Mucosa of stomach (tissue), 1 donor: ENCODE results near the gene DGKQ.
"Not testable (repeated sequence)": the region's sequence is repeated elsewhere in the genome, so short reads cannot be mapped to it uniquely, and the experiment has no call there.

Experiments
- H3K27me3 ChIP-seq: one replicate; pipeline ENCODE4 v1.7.0; 2013; ENCODE audit warnings: mild to moderate bottlenecking, low read length; ENCODE audit not compliant: control insufficient read depth, insufficient read depth
- H3K36me3 ChIP-seq: one replicate; pipeline ENCODE4 v1.7.0; 2013; ENCODE audit warnings: low read length; ENCODE audit not compliant: control insufficient read depth, insufficient read depth
- H3K4me1 ChIP-seq: one replicate; pipeline ENCODE4 v1.7.0; 2013; ENCODE audit warnings: mild to moderate bottlenecking, low read length; ENCODE audit not compliant: control insufficient read depth, insufficient read depth
- H3K4me3 ChIP-seq: one replicate; pipeline ENCODE4 v1.7.0; 2013; ENCODE audit warnings: low read length
- H3K9ac ChIP-seq: one replicate; pipeline ENCODE4 v1.7.0; 2013; ENCODE audit warnings: mild to moderate bottlenecking, low read length, moderate library complexity
- H3K9me3 ChIP-seq: one replicate; pipeline ENCODE4 v1.7.0; 2013; ENCODE audit warnings: mild to moderate bottlenecking, low read length, moderate library complexity; ENCODE audit not compliant: control insufficient read depth
- donor health status: Pancreatic carcinoma.

The DGKQ gene

DNA sequence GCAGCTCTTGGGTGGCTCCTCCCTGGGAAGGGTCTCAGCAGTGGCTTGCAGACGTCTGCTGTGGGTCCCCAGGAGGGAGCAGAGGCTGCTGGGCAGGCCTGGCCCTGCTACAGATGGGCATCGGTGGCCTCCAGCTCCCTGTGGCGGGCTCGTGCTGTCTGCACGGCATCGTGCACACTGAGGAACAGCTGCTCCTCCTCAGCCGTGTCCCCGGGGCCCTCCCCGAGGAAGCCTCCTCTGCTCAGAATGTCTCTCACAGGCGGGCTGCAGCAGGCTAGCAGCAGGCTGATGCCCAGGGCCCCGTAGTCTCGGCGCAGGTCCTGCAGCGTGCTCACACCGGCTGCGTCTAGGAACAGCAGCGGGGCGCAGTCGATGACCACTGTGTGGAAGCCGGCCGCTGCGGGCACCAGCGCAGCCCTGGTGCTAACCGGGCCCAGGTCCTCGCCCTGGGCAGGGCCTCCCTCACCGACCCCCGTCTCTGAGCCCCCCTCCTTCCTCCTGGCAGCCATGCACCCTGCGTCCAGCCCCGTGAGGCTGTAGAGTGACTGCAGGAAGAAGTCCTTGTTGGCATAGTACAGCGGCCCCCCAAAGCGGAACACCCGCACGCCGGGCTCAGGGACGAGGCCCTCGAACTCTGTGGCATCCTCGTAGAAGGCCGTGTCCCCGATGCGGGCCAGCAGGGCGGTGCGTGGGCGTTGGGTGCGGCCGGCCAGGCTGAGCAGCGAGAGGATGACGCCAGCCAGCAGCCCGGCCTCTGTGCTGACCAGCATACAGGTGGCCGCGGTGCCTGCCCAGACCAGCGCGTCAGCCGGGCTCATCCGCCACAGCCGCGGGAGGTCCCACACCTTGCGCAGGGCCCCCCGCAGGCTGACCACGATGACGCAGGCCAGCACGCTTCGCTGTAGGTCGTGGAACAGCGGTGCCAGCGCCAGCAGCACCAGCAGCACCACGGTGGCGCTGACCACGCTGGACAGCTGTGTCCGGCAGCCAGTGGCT is 15.7 kb upstream of the DGKQ start:
- Histone ChIP-seq H3K4me1 (peaks cover 47% of the 10 kb centered on the region), H3K36me3 (no peaks in the 10 kb centered on the region), H3K9me3 (no peaks in the 10 kb centered on the region), H3K27me3 (no peaks in the 10 kb centered on the region), H3K4me3 (no peak overlapping the region), H3K9ac (no peak overlapping the region)

DNA sequence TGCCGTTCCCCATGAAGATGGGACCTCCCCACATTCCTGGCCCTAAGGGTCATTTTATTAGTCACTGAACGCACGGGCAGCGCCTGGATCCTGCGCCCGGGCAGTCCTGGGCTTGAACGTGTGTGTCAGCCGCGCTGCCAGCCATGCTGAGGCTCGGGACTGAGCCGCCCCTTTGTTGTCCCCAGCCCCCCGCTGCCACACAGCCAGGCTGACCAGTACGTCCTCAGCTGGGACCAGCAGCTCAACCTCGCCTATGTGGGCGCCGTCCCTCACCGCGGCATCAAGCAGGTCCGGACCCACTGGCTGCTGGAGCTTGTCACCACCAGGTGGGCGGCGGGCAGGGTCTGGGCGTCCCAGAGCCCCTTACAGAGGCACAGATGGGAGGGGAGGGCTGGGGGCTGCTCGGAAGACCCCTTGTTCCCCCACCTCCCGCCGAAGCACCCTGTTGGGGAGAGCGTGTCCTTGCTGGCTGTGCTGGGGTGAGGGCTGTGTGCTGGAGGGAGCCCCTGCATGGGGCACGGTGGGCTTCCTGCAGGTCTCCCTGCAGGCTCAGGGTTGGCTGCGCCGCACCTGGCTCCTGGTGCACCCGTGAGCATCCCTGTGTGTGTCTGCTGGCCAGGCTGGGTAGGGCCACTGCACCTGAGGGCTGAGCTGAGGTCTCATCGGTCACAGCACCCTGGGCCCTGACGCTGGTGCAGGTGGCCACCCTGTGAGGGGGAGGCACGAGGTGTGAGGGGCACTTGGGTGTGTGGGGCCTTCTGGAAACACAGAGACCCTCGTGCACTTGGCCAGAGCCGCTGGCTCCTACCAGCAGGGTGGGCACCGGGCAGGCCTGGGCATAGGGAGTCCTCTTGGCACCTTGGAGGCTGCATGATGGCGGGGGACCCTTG is 14.5 kb upstream of the DGKQ start:
- Histone ChIP-seq H3K9me3 (no peaks in the 10 kb centered on the region), H3K4me1 (peaks cover 35% of the 10 kb centered on the region), H3K36me3 (no peaks in the 10 kb centered on the region), H3K4me3 (peak overlapping the region; percentile 23), H3K27me3 (no peaks in the 10 kb centered on the region), H3K9ac (peak overlapping the region; percentile 60)

DNA sequence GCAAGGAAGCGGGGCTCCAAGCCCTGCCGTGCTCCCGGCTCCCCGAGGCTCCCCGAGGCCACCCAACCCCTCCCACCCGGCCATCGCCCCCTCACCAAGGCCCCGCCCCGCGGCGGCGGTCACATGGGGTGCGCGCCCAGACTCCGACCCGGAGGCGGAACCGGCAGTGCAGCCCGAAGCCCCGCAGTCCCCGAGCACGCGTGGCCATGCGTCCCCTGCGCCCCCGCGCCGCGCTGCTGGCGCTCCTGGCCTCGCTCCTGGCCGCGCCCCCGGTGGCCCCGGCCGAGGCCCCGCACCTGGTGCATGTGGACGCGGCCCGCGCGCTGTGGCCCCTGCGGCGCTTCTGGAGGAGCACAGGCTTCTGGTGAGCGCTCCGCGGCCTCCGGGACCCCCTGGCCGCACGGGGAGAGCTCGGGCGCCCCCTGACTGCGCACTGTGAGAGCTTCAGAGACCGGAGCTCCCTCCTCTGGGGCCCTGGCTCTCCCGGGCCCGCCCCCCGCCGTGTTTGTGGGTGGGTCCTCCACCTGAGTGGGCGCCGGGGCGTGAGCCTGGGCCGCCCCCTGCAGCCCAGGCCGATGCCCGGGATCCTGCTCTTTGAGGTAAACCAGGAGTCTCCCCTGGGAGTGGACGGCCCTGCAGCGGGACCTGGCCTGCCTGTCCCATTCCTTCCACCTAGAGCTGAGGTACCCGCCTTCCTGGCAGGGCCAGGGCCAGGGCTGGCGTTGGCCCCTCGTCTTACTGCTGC is 13.7 kb upstream of the DGKQ start, which contains the start of gene IDUA:
Gene IDUA (plus strand): TSS at position 166 of the 745 bp plus-strand sequence. CDS start 41 bp downstream, at position 207.
- Histone ChIP-seq H3K9me3 (no peaks in the 10 kb centered on the region), H3K9ac (peak within 1 kb of the TSS; percentile 60), H3K4me1 (peaks cover 28% of the 10 kb centered on the region), H3K27me3 (no peaks in the 10 kb centered on the region), H3K36me3 (no peaks in the 10 kb centered on the region), H3K4me3 (peak within 1 kb of the TSS; percentile 23)

DNA sequence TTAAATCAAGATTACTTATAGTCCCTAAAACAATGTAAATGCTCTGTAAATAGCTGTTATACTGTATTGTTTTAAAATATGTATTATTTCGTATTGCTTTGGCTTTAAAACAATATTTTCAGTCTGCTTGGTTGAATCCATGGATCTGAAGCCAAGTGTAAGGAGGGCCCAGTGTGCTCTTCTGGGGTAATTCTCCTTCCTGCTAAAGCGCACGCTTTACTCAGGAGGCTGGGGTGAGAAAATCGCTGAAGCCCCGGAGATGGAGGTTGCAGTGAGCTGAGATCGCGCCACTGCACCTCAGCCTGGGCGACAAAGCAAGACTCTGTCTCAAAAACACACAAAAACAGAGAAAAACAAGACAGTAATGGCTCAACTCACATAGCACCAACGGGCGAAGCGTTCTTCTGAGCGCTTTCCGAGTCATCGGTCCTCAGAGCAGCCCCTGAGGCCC is 13.1 kb upstream of the DGKQ start:
- H3K27me3 ChIP-seq, result no peaks in the 10 kb centered on the region
- peaks cover 22% of the 10 kb centered on the region for H3K4me1 ChIP-seq
- peak overlapping the region; percentile 60 for H3K9ac ChIP-seq
- no peaks in the 10 kb centered on the region for H3K36me3 ChIP-seq
- H3K9me3 ChIP-seq, result no peaks in the 10 kb centered on the region
- peak overlapping the region; percentile 23 for H3K4me3 ChIP-seq

DNA sequence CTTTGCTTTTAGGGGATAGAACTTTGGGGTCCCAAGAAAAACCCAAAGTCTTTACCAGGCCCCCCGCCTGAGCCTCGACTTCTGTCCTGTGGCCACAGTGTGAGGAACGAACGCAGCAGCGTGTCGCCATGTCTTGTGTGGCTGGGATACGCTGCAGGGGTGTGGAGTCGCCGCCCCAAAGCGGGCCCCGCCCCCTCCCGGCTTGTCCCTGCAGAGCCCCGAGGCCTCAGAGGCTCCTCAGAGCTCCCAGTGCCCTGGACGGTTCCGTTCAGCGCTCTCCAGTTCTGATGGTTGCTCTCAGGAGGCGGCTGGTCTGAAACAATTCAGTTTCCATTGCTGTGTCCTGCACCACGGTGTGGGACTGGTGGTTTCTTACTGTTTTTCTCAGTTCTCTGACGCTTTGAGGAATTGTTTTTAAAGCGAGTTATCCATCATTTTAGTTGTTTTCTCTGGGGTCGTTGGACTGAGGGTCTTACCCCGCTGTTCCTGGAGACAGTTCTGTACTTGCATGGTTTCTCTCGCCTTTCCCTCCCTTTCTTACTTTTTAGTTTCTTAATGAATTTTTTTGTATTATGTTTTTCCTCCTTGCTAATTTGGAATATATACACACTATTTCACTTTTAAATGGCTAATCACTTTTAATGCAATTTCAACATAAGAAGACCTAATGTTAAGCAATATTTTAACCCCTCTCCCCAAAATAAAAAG is 11.9 kb upstream of the DGKQ start:
- Histone ChIP-seq H3K9me3 (no peaks in the 10 kb centered on the region), H3K36me3 (no peaks in the 10 kb centered on the region), H3K4me1 (peaks cover 19% of the 10 kb centered on the region), H3K9ac (peak overlapping the region; percentile 31), H3K4me3 (peak overlapping the region; percentile 60), H3K27me3 (no peaks in the 10 kb centered on the region)

DNA sequence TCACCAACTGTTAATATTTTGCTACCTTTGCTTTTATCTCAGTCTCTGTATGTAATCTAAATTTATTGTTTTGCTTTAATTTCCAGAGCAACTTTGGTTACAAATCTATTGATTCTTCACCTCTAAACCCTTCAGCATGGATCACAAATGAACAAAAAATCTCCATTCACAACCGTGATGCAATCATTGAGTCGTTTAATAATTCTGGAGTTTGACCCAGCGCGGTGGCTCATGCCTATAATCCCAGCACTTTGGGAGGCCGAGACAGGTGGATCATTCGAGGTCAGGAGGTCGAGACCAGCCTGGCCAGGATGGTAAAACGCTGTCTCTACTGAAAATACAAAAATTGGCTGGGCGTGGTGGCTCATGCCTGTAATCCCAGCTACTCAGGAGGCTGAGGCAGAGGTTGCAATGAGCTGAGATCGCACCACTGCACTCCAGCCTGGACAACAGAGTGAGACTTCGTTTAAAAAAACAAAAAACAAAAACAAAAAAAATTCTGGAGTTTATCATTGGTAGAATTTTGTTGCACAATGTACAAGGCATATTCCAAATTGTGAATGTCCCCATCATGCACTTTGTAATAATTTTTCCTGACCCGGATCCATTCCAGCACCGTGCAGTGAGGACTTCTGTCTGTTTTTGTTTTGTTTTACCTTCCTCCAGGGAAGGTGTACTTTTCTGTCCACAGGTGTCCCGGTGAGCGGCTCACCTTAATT is 11.1 kb upstream of the DGKQ start:
- Histone ChIP-seq H3K4me1 (peaks cover 19% of the 10 kb centered on the region), H3K4me3 (peak overlapping the region; percentile 60), H3K9me3 (no peaks in the 10 kb centered on the region), H3K36me3 (no peaks in the 10 kb centered on the region), H3K27me3 (no peaks in the 10 kb centered on the region), H3K9ac (peak overlapping the region; percentile 31)

DNA sequence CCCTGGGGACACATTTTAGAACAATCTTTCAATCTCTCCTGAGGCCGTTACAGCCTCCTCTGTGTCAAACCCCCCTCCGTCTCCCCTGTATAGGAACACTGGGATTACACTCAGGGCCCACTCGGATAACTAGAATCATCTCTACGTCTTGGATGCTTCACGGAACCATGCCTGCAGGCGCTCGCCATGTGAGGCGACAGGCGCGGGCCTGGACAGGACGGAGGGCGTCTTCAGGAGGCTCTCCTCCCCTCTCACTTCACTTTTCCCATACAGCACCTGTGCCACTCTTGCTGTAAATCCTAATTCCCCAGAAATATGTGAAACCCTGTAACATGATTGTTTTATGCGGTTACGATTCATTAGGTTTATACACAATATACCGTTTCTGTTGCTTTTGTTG is 9.4 kb upstream of the DGKQ start:
- Histone ChIP-seq H3K9me3 (no peaks in the 10 kb centered on the region), H3K4me1 (peaks cover 16% of the 10 kb centered on the region), H3K4me3 (no peak overlapping the region), H3K27me3 (no peaks in the 10 kb centered on the region), H3K9ac (no peak overlapping the region), H3K36me3 (no peaks in the 10 kb centered on the region)

DNA sequence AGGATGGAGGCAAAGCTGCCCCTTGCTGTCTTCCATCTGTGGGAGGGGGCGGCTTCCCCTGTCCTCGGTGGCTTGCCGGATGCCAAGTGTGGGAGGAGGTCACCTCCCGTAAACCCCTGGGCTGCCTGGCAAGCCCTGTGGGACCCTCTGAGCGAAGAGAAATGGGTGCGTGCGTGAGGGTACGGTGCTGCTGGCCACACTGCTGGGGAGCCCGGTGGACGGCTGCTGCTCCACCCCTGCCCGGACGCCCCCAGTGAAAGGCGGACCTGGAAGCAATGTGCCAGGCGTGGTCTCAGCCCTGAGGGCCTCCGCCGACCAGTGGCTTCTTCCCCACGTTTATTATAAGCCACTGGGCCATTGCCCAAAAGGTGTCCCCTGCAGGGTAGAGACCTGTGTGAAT is 8.9 kb upstream of the DGKQ start:
- no peaks in the 10 kb centered on the region for H3K27me3 ChIP-seq
- H3K9me3 ChIP-seq, result no peaks in the 10 kb centered on the region
- H3K9ac ChIP-seq, result no peak overlapping the region
- H3K4me1 ChIP-seq, result peaks cover 11% of the 10 kb centered on the region
- H3K36me3 ChIP-seq, result no peaks in the 10 kb centered on the region
- no peak overlapping the region for H3K4me3 ChIP-seq

DNA sequence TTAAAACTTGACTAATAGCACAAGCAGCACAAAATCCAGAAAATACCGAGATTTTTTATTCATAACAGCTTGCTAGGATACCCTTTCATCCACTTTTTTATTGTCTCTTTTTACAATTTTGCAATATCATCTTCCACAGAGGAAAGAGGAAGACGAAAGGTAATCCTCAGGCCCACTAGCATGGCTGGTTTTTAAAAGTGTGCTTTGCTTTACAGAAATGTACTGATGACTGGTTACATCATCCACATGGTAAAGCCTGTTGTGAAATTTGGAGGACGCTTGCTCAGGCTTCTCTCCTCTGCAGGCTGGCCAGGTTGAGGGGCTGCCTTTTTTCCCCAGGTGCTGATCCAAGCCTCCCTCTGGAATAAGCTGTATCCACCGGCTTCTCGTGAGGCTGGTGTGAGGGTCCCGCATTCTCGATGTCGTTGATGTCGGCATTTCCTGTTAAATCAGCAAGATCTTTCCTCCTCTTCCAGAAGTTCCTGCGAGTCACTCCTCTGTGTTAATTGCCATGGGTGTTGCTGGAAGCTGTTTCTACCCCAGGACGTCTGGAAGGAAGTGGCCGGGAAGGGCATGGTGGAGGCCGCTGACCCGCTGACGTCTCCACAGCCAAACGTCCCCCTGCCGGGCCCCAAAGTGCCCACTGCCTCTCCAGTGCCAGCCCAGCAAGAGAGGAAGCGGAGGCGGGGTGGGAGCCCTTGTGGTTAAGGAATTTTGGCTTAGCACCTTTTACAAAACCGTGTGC is 5.8 kb upstream of the DGKQ start:
- H3K4me3 ChIP-seq, result no peak overlapping the region
- no peaks in the 10 kb centered on the region for H3K9me3 ChIP-seq
- H3K9ac ChIP-seq, result no peak overlapping the region
- H3K27me3 ChIP-seq, result no peaks in the 10 kb centered on the region
- H3K4me1 ChIP-seq, result no peaks in the 10 kb centered on the region
- H3K36me3 ChIP-seq, result no peaks in the 10 kb centered on the region

DNA sequence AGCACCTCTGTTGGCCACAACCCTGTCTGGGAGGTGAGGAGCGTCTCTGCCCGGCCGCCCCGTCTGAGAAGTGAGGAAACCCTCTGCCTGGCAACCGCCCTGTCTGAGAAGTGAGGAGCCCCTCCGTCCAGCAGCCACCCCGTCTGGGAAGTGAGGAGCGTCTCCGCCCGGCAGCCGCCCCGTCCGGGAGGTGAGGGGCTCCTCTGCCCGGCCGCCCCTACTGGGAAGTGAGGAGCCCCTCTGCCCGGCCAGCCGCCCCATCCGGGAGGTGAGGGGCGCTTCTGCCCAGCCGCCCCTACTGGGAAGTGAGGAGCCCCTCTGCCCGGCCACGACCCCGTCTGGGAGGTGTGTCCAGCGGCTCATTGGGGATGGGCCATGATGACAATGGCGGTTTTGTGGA is 2.6 kb upstream of the DGKQ start:
- peaks cover 14% of the 10 kb centered on the region for H3K4me1 ChIP-seq
- H3K36me3 ChIP-seq, H3K9ac ChIP-seq, H3K4me3 ChIP-seq, H3K27me3 ChIP-seq, H3K9me3 ChIP-seq: not testable (repeated sequence)
